Cardiac fibroblast (primary cell): Measurements from ENCODE around the gene ABCC8.

Source experiments
- DNase-seq, 2 donors: peaks; one replicate each; pipeline versions ENCODE4 v3.0.0 to v3.0.0-alpha.2; 2010; ENCODE audit warnings: low read depth in 2 of 2
- H3K4me3 ChIP-seq, 2 donors: replicated peaks in 1 of 2; 1 replicate in 1 of 2; 2 replicates in 1 of 2; pipeline ENCODE4 v1.5.1; 2011; ENCODE audit warnings: low read depth in 2 of 2, low read length in 2 of 2, mild to moderate bottlenecking in 2 of 2, moderate library complexity in 1 of 2
- TF ChIP-seq, protein P1 (sequence below): IDR thresholded peaks from one replicate; pipeline ENCODE4 v1.5.1; 2011; ENCODE audit warnings: low read depth, mild to moderate bottlenecking, low read length, inconsistent platforms

Gene ABCC8

DNA sequence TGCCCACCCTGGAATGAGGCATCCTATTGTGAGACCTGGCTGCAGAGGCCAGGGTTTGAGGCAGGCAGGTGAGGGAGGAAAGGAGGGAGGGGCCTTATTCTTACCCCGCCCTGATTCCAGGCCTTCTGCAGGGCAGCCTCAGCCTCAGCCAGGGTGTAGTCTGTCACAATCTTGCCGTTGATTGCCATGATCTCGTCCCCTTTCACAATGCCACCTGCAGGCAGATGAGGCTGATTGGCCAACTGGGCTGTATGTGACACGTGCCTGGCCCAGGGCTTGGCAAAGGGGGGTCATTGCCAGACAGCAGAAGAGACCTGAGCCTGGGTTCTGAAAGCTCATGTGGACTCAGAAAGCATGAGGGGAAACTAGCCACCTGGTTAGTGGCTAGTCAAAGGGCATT is 21.4 kb upstream of the ABCC8 start:
- no peak for DNase-seq
- H3K4me3 ChIP-seq: no peak overlapping the region
- TF ChIP-seq, protein P1, sequence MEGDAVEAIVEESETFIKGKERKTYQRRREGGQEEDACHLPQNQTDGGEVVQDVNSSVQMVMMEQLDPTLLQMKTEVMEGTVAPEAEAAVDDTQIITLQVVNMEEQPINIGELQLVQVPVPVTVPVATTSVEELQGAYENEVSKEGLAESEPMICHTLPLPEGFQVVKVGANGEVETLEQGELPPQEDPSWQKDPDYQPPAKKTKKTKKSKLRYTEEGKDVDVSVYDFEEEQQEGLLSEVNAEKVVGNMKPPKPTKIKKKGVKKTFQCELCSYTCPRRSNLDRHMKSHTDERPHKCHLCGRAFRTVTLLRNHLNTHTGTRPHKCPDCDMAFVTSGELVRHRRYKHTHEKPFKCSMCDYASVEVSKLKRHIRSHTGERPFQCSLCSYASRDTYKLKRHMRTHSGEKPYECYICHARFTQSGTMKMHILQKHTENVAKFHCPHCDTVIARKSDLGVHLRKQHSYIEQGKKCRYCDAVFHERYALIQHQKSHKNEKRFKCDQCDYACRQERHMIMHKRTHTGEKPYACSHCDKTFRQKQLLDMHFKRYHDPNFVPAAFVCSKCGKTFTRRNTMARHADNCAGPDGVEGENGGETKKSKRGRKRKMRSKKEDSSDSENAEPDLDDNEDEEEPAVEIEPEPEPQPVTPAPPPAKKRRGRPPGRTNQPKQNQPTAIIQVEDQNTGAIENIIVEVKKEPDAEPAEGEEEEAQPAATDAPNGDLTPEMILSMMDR: no peak

GRCh38 chr11:17496406-17496805 is 19.8 kb upstream of the ABCC8 start:
- TF ChIP-seq, protein P1: no peak
- DNase-seq: peak; percentile 69 to 79
- no peak overlapping the region for H3K4me3 ChIP-seq

DNA sequence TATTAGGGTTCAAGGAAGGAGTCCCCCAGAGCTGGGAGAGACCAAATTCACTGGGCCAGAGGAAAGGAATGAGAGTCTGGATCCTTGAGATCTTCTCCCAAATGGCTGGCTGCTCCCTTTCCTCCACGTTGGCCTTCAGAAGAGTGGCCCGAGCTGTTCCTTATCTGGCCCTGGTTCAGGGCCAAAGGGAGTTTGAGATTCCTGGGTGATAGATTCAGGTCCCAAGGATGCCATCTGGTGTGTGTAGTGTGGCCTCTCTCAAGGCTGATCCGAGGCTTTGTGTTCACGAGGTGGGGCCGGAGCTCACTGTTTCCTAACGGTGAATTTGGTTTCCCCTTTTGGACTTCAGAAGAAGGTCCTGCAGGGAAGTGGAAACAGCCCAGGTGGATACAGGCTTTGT is 17.4 kb upstream of the ABCC8 start:
- DNase-seq: no peak
- TF ChIP-seq, protein P1: no peak
- no peak overlapping the region for H3K4me3 ChIP-seq

GRCh38 chr11:17490938-17491337 is 14.3 kb upstream of the ABCC8 start:
- no peak overlapping the region for H3K4me3 ChIP-seq
- DNase-seq: no peak
- TF ChIP-seq, protein P1: no peak

- no peak for DNase-seq
- TF ChIP-seq, protein P1: no peak
- no peak overlapping the region for H3K4me3 ChIP-seq
These were observed 13.6 kb upstream of the ABCC8 start for GRCh38 chr11:17490232-17490631.

DNA sequence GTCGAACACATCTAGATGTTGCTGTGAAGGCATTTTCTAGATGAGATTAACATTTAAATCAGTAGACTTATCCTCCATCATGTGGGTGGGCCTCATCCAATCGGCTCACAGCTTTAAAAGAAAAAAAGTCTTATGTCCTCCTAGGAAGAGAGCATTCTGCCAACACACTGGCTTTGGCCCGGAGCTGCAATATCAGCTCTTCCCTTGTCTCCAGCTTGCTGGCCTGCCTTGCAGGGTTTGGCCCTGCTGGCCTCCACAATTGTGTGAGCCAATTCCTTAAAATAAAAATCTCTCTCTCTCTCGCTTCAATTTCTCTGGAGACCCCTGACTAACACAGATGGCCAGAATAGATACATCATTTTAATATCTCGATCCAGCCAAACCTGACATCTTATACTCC is 13.1 kb upstream of the ABCC8 start:
- no peak overlapping the region for H3K4me3 ChIP-seq
- DNase-seq: no peak
- TF ChIP-seq, protein P1: no peak

- TF ChIP-seq, protein P1: no peak
- no peak overlapping the region for H3K4me3 ChIP-seq
- DNase-seq: no peak
These were observed 11.9 kb upstream of the ABCC8 start for GRCh38 chr11:17488563-17488962.
